Kidney (tissue), 14 donors: Measurements from ENCODE around the gene GPR35. TPM values are rescaled to one million over a fixed set of nuclear protein-coding genes. Genes with fewer than 3 reads are reported as not detected.

Experiments
- DNase-seq, 5 donors: peaks; one replicate each; pipeline ENCODE4 v3.0.0-alpha.2; 2013 to 2020
- FAIRE-seq: peaks from 2 replicates; lab custom pipeline; 2012; peaks lifted over from hg19 to GRCh38; lab: Jason Lieb, UNC
- H3K27ac ChIP-seq, 2 donors: one replicate each; pipeline ENCODE4 v1.7.0; 2013; ENCODE audit warnings: low read depth in 2 of 2, low read length in 2 of 2, inconsistent platforms in 1 of 2
- H3K27me3 ChIP-seq: one replicate; pipeline ENCODE4 v1.7.1; 2013; ENCODE audit warnings: low read length, inconsistent platforms; ENCODE audit not compliant: control insufficient read depth, insufficient read depth
- H3K36me3 ChIP-seq, 3 donors: one replicate each; pipeline versions ENCODE4 v1.7.0 to v1.7.1; 2013; ENCODE audit warnings: low read length in 3 of 3, control low read depth in 1 of 3, inconsistent platforms in 1 of 3; ENCODE audit not compliant: insufficient read depth in 3 of 3, control insufficient read depth in 2 of 3
- H3K4me1 ChIP-seq, 3 donors: one replicate each; pipeline versions ENCODE4 v1.7.0 to v1.7.1; 2013; ENCODE audit warnings: low read length in 3 of 3, inconsistent platforms in 1 of 3, low read depth in 1 of 3; ENCODE audit not compliant: control insufficient read depth in 2 of 3, insufficient read depth in 2 of 3
- H3K4me3 ChIP-seq, 3 donors: one replicate each; pipeline versions ENCODE4 v1.7.0 to v1.8.1; 2013; ENCODE audit warnings: low read length in 3 of 3, control low read depth in 1 of 3, inconsistent platforms in 1 of 3
- H3K9ac ChIP-seq, 3 donors: one replicate each; pipeline versions ENCODE4 v1.7.0 to v1.7.1; 2013; ENCODE audit warnings: low read length in 3 of 3, control low read depth in 1 of 3, inconsistent platforms in 1 of 3
- H3K9me3 ChIP-seq, 3 donors: one replicate each; pipeline versions ENCODE4 v1.7.0 to v1.7.1; 2013; ENCODE audit warnings: low read length in 3 of 3, control low read depth in 1 of 3, inconsistent platforms in 1 of 3; ENCODE audit not compliant: control insufficient read depth in 2 of 3, insufficient read depth in 1 of 3
- intact Hi-C: fragments of 100-400 bp; cut with DNase I; formaldehyde crosslinking; loops from one replicate; pipeline ENCODE4 v1.11.1; 2022
- polyA plus RNA-seq: library from polyadenylated mRNA; stranded (reverse); fragments of 350-450 nt; fragmentation: Illumina TruSeq; extraction: RNeasy Lipid Tissue Mini Kit (QIAGEN cat#74804); gene quantifications from one replicate; pipeline ENCODE4 v1.2.3, GENCODE V29; 2014; ENCODE audit warnings: low read depth, low replicate concordance; ENCODE audit not compliant: insufficient read depth
- total RNA-seq: library from RNA; stranded (reverse); fragmentation: NEBNext Ultra II Directional; extraction: Animal tissue kit (Norgen Biotek cat#: 25700); gene quantifications from one replicate; pipeline ENCODE4 v1.2.1, GENCODE V29; 2021
- TF ChIP-seq, protein P1 (sequence below): IDR thresholded peaks from 3 replicates; pipeline ENCODE4 v1.5.1; 2012; ENCODE audit warnings: mild to moderate bottlenecking, moderate library complexity, borderline replicate concordance; ENCODE audit not compliant: insufficient read depth; ENCODE audit errors: extremely low read depth
- donor health status: control.
- donor health status: control.
- donor health status: control.
- donor health status: control.
- donor health status: control.
- donor health status: DM: yes; HTN: yes; CAD: no.
- donor health status: Normal renal cell carcinoma (clear cell type).

The GPR35 gene
- total and polyA plus RNA-seq, 2 donors from 2014 or later, result 1.7 to 6.7 TPM

DNA sequence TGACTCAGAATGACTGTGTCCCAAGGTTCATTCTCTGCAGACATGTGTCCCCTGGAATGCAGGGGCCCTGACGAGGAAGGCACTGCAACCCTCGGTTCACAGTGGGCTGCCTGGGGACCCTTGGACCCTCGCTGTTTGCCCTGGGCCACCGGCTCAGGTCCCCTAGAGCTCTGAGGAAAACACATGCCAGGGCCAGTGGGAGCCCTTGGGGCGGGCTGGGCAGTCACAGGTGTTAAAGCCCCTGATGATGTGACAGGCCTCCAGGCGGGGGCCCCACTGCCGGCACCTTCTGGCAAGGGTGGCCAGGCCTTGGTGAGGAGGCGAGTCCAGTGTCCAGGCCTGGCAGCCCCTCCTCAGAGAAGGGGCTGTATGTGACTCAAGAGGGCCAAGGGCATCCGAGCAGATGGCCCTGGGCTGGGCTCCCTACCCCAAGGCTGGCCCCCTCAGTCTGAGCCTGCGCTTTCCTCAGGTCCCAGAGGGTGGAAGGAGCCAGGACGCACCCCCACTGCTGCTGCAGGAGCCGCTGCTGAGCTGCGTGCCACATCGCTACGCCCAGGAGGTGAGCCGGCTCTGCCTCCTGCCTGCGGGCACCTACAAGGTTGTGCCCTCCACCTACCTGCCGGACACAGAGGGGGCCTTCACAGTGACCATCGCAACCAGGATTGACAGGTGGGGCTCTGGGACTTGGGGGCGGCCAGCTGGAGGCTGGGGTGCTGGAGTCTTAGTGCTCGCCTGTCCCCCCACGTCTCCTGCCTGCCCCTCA is 27.7 kb upstream of the GPR35 start:
- FAIRE-seq, result no peak
- H3K9me3 ChIP-seq, result no peaks in the 10 kb centered on the region

DNA sequence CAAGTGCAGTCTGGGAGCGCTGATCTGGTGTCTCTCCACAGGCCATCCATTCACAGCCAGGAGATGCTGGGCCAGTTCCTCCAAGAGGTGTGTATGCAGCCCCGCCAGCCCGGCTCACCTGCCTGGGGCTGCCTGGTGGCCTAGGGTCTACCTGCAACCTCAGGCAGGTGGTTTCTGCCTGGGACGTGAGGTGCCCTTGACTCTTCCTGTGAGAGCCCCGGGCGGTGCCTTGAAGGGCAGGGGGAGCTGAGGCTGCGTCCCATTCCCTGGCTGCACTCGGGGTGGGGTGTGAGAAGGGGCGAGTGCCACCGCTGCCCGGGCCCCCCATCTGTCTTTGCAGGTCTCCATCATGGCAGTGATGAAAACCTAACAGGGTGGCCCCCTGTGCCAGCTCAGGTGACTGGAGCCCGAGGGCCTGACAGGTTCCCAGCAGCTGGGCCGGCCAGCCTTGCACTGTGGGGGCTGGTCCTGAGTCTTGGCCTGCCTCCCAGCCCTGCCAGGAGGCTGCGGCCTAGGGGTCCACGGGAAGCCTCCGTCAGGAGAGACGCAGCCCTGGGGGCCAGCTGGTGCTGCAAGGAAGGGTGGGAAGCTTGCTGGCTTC is 26.9 kb upstream of the GPR35 start:
- FAIRE-seq (no peak), DNase-seq (peak in 2 of 5 donors; percentile 26 to 69)
- Histone ChIP-seq H3K36me3 (peaks cover 0 to 5% (median 3%) of the 10 kb centered on the region in 3 donors), H3K4me3 (no peak overlapping the region), H3K27me3 (no peaks in the 10 kb centered on the region), H3K27ac (no peak overlapping the region), H3K4me1 (no peaks in the 10 kb centered on the region), H3K9ac (no peak overlapping the region), H3K9me3 (no peaks in the 10 kb centered on the region)
- TF ChIP-seq, protein P1, sequence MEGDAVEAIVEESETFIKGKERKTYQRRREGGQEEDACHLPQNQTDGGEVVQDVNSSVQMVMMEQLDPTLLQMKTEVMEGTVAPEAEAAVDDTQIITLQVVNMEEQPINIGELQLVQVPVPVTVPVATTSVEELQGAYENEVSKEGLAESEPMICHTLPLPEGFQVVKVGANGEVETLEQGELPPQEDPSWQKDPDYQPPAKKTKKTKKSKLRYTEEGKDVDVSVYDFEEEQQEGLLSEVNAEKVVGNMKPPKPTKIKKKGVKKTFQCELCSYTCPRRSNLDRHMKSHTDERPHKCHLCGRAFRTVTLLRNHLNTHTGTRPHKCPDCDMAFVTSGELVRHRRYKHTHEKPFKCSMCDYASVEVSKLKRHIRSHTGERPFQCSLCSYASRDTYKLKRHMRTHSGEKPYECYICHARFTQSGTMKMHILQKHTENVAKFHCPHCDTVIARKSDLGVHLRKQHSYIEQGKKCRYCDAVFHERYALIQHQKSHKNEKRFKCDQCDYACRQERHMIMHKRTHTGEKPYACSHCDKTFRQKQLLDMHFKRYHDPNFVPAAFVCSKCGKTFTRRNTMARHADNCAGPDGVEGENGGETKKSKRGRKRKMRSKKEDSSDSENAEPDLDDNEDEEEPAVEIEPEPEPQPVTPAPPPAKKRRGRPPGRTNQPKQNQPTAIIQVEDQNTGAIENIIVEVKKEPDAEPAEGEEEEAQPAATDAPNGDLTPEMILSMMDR, result no peak
- intact Hi-C loops, result no loop called here

More for the DNA sequence above, 27.7 kb upstream of the GPR35 start:
- intact Hi-C loops, result no loop called here
- H3K4me1 ChIP-seq, result no peaks in the 10 kb centered on the region
- no peaks in the 10 kb centered on the region for H3K27me3 ChIP-seq
- no peak overlapping the region for H3K9ac ChIP-seq
- H3K27ac ChIP-seq, result no peak overlapping the region
- peaks cover 0 to 5% (median 4%) of the 10 kb centered on the region in 3 donors for H3K36me3 ChIP-seq
- peak in 2 of 5 donors; percentile 20 to 59 for DNase-seq
- no peak overlapping the region for H3K4me3 ChIP-seq
- TF ChIP-seq, protein P1, result no peak

DNA sequence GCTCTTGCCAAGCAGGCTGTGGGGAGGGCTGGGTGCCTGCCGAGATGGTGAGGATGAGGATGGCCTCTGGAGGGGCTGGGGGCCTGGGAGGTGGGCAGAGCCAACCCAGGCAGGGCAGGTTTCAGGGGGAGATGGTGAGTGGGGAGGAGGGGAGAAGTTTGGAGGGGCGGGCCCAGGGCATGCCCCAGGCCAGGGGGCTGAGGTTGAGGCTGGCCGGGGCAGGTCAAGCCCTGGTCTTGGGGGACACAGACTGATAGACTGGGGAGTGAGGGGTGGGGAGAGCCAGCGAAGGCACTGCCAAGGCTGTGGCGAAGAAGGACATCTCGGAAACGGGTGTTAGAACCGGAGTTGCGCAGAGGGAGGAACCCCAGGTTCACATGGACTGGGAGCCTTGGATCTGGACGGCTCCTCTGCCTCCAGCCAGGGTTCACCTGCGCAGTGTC is 26.1 kb upstream of the GPR35 start:
- H3K36me3 ChIP-seq, result peaks cover 0 to 5% (median 3%) of the 10 kb centered on the region in 3 donors
- FAIRE-seq (no peak), DNase-seq (peak in 2 of 5 donors; percentile 18 to 61)
- no peak overlapping the region for H3K9ac ChIP-seq
- H3K27ac ChIP-seq, result no peak overlapping the region
- no peaks in the 10 kb centered on the region for H3K27me3 ChIP-seq
- TF ChIP-seq, protein P1, result no peak
- H3K4me1 ChIP-seq, result peaks cover 0 to under 1% (median 0%) of the 10 kb centered on the region in 3 donors
- no peaks in the 10 kb centered on the region for H3K9me3 ChIP-seq
- intact Hi-C loops, result no loop called here
- no peak overlapping the region for H3K4me3 ChIP-seq
